Adrenal gland (tissue), 5 donors: ENCODE data around the gene SLIT3.

Experiments used
- POLR2A ChIP-seq, 2 donors: fragments of 450-650 bp; IDR thresholded peaks; one replicate each; pipeline ENCODE4 v1.6.1; 2017; ENCODE audit warnings: antibody characterized with exemption in 2 of 2, mild to moderate bottlenecking in 2 of 2, moderate library complexity in 1 of 2
- TF ChIP-seq, protein P1 (sequence below), 6 experiments: fragments of 450-650 bp in 4 of 6; fragments of 200-600 bp in 2 of 6; sonication (generic) in 1 of 6; IDR thresholded peaks; 1 replicate in 5 of 6; 2 replicates in 1 of 6; pipeline versions ENCODE4 v1.5.1 to v1.8.0; 2016 to 2021; ENCODE audit warnings: antibody characterized with exemption in 6 of 6, mild to moderate bottlenecking in 2 of 6, moderate library complexity in 1 of 6
- donor health status: DM: no; HTN: no; CAD: no.

DNA sequence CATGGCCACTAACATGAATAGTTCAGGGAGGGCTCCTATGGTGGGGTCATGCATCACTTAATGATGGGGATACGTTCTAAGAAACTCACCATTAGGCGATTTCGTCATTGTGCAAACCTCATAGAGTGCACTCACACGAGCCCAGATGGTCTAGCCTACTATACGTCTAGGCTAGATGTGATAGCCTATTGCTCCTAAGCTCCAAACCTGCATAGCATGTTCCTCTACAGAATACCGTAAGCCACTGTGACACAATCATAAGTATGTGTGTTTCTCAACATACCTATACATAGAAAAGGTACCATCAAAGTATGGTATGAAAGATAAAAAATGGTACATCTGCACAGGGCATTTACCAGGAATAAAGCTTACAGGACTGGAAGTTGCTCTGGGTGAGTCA is 6.3 kb downstream of the SLIT3 start:
- TF ChIP-seq, protein P1, sequence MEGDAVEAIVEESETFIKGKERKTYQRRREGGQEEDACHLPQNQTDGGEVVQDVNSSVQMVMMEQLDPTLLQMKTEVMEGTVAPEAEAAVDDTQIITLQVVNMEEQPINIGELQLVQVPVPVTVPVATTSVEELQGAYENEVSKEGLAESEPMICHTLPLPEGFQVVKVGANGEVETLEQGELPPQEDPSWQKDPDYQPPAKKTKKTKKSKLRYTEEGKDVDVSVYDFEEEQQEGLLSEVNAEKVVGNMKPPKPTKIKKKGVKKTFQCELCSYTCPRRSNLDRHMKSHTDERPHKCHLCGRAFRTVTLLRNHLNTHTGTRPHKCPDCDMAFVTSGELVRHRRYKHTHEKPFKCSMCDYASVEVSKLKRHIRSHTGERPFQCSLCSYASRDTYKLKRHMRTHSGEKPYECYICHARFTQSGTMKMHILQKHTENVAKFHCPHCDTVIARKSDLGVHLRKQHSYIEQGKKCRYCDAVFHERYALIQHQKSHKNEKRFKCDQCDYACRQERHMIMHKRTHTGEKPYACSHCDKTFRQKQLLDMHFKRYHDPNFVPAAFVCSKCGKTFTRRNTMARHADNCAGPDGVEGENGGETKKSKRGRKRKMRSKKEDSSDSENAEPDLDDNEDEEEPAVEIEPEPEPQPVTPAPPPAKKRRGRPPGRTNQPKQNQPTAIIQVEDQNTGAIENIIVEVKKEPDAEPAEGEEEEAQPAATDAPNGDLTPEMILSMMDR (IDR thresholded peaks at IDR 0.05), result no peak
- TF ChIP-seq POLR2A (IDR thresholded peaks at IDR 0.05), result no peak
